Tibial nerve (tissue), 4 donors: ENCODE measurements around the gene ZNF746. TPM values are rescaled to one million over a fixed set of nuclear protein-coding genes. Genes with fewer than 3 reads are reported as not detected.

ENCODE experiments used
- DNase-seq, 2 donors: peaks; one replicate each; pipeline ENCODE4 v3.0.0-alpha.2; 2019; ENCODE audit warnings: low spot score in 2 of 2
- H3K27ac ChIP-seq, 4 donors: fragments of 200-600 bp; sonication (generic) in 3 of 4; one replicate each; pipeline ENCODE4 v1.5.1; 2017 to 2019; ENCODE audit warnings: mild to moderate bottlenecking in 1 of 4
- H3K27me3 ChIP-seq, 2 donors: fragments of 200-600 bp; sonication (generic) in 1 of 2; one replicate each; pipeline versions ENCODE4 v1.5.1 to v1.6.0; 2017 to 2019
- H3K36me3 ChIP-seq, 3 donors: fragments of 200-600 bp; sonication (generic); one replicate each; pipeline ENCODE4 v1.5.1; 2018 to 2019
- H3K4me1 ChIP-seq, 4 donors: fragments of 200-600 bp; sonication (generic) in 3 of 4; one replicate each; pipeline ENCODE4 v1.5.1; 2017 to 2019
- H3K4me3 ChIP-seq, 4 donors: fragments of 200-600 bp; sonication (generic) in 3 of 4; one replicate each; pipeline ENCODE4 v1.5.1; 2017 to 2019; ENCODE audit warnings: mild to moderate bottlenecking in 1 of 4, moderate library complexity in 1 of 4
- H3K9me3 ChIP-seq, 4 donors: fragments of 200-600 bp; sonication (generic) in 3 of 4; one replicate each; pipeline ENCODE4 v1.5.1; 2017 to 2019
- CTCF ChIP-seq, 5 experiments: fragments of 200-600 bp in 3 of 5; fragments of 450-650 bp in 2 of 5; sonication (generic) in 3 of 5; IDR thresholded peaks; one replicate each; pipeline ENCODE4 v1.5.1; 2016 to 2019; ENCODE audit warnings: antibody characterized with exemption in 5 of 5, mild to moderate bottlenecking in 3 of 5, moderate library complexity in 2 of 5
- EP300 ChIP-seq, 2 donors: sonication (generic); formaldehyde crosslinking; IDR thresholded peaks; one replicate each; pipeline ENCODE4 v1.6.1; 2017; ENCODE audit warnings: antibody characterized with exemption in 2 of 2, mild to moderate bottlenecking in 1 of 2
- POLR2A ChIP-seq, 2 donors: fragments of 450-650 bp; IDR thresholded peaks; one replicate each; pipeline ENCODE4 v1.6.1; 2017; ENCODE audit warnings: antibody characterized with exemption in 2 of 2, mild to moderate bottlenecking in 2 of 2, moderate library complexity in 2 of 2
- WGBS, 2 donors: methylation state at CpG; one replicate each; pipeline ENCODE4 v1.1.5; 2018; 5-methylcytosine and 5-hydroxymethylcytosine counted together
- total RNA-seq, 4 donors: library from RNA; depleted of rRNA; stranded (reverse); fragments of >200 nt; gene quantifications; one replicate each; pipeline ENCODE4 v1.1.0, GENCODE V29; 2016

ZNF746 gene
- total RNA-seq, 4 donors from 2014 or later = 28.4 to 43.2 (median 32.9) TPM

GRCh38 chr7:149529136-149529718 is 31.6 kb upstream of the ZNF746 start:
- H3K9me3 ChIP-seq = peaks cover 0 to 92% (median 19%) of the 10 kb centered on the region in 4 donors
- no peak overlapping the region for H3K4me3 ChIP-seq
- H3K36me3 ChIP-seq = no peaks in the 10 kb centered on the region
- H3K4me1 ChIP-seq = no peaks in the 10 kb centered on the region
- no peak for TF ChIP-seq EP300 (IDR thresholded peaks at IDR 0.05)
- WGBS, 2 donors = 56 to 64% methylated on average over 4 of the region's 4 CpGs
- no peak for DNase-seq
- no peaks in the 10 kb centered on the region for H3K27me3 ChIP-seq
- no peak overlapping the region for H3K27ac ChIP-seq

- Histone ChIP-seq H3K27ac (no peak overlapping the region), H3K9me3 (peaks cover 0 to 75% (median 16%) of the 10 kb centered on the region in 4 donors), H3K36me3 (no peaks in the 10 kb centered on the region), H3K4me3 (no peak overlapping the region), H3K27me3 (no peaks in the 10 kb centered on the region), H3K4me1 (no peaks in the 10 kb centered on the region)
- no peak for DNase-seq
- WGBS, 2 donors = 75 to 96% methylated on average over 1 of the region's 1 CpG
- TF ChIP-seq EP300 (IDR thresholded peaks at IDR 0.05) (no peak), POLR2A (IDR thresholded peaks at IDR 0.05) (no peak), CTCF (IDR thresholded peaks at IDR 0.05) (no peak)
Measured at GRCh38 chr7:149527414-149527813, 29.8 kb upstream of the ZNF746 start.

GRCh38 chr7:149525280-149525679 is 27.7 kb upstream of the ZNF746 start:
- no peak overlapping the region for H3K27ac ChIP-seq
- WGBS, 2 donors = 77 to 78% methylated on average over 3 of the region's 3 CpGs
- peaks cover 0 to 56% (median 7%) of the 10 kb centered on the region in 4 donors for H3K9me3 ChIP-seq
- H3K36me3 ChIP-seq = no peaks in the 10 kb centered on the region
- DNase-seq = no peak
- H3K4me1 ChIP-seq = no peaks in the 10 kb centered on the region
- H3K27me3 ChIP-seq = no peaks in the 10 kb centered on the region
- TF ChIP-seq EP300 (IDR thresholded peaks at IDR 0.05) = no peak
- no peak for TF ChIP-seq POLR2A (IDR thresholded peaks at IDR 0.05)
- TF ChIP-seq CTCF (IDR thresholded peaks at IDR 0.05) = no peak
- H3K4me3 ChIP-seq = no peak overlapping the region

GRCh38 chr7:149524394-149524793 is 26.8 kb upstream of the ZNF746 start:
- Histone ChIP-seq H3K9me3 (peaks cover 0 to 47% (median 3%) of the 10 kb centered on the region in 4 donors), H3K4me3 (no peak overlapping the region), H3K4me1 (no peaks in the 10 kb centered on the region), H3K27ac (no peak overlapping the region), H3K36me3 (no peaks in the 10 kb centered on the region), H3K27me3 (no peaks in the 10 kb centered on the region)
- no peak for DNase-seq
- TF ChIP-seq CTCF (IDR thresholded peaks at IDR 0.05) (no peak), EP300 (IDR thresholded peaks at IDR 0.05) (no peak), POLR2A (IDR thresholded peaks at IDR 0.05) (no peak)

GRCh38 chr7:149510248-149510647 is 12.6 kb upstream of the ZNF746 start:
- Histone ChIP-seq H3K4me3 (no peak overlapping the region), H3K9me3 (peaks cover 0 to 73% (median 3%) of the 10 kb centered on the region in 4 donors), H3K4me1 (no peaks in the 10 kb centered on the region), H3K27me3 (no peaks in the 10 kb centered on the region), H3K36me3 (no peaks in the 10 kb centered on the region), H3K27ac (no peak overlapping the region)
- no peak for DNase-seq
- no peak for TF ChIP-seq CTCF (IDR thresholded peaks at IDR 0.05)
- TF ChIP-seq POLR2A (IDR thresholded peaks at IDR 0.05) = no peak
- no peak for TF ChIP-seq EP300 (IDR thresholded peaks at IDR 0.05)

GRCh38 chr7:149509774-149510173 is 12.2 kb upstream of the ZNF746 start:
- H3K36me3 ChIP-seq = no peaks in the 10 kb centered on the region
- TF ChIP-seq EP300 (IDR thresholded peaks at IDR 0.05) (no peak), POLR2A (IDR thresholded peaks at IDR 0.05) (no peak), CTCF (IDR thresholded peaks at IDR 0.05) (no peak)
- no peak overlapping the region for H3K4me3 ChIP-seq
- H3K4me1 ChIP-seq = no peaks in the 10 kb centered on the region
- H3K27me3 ChIP-seq = no peaks in the 10 kb centered on the region
- DNase-seq = no peak
- peaks cover 0 to 73% (median 3%) of the 10 kb centered on the region in 4 donors for H3K9me3 ChIP-seq
- no peak overlapping the region for H3K27ac ChIP-seq
